ENCODE results near the gene BDKRB1.

GRCh38 chr14:96274122-96274521 is 18.1 kb downstream of the BDKRB1 start:
- TF ChIP-seq GATA2 (IDR thresholded peaks at IDR 0.05; ENCODE audit: low read depth, low read length) (no peak), GATA3 (IDR thresholded peaks at IDR 0.05; ENCODE audit: low read depth, low read length) (no peak)
